Ascending aorta (tissue), 2 donors: Measurements from ENCODE around the gene LEF1. TPM values are rescaled to one million over a fixed set of nuclear protein-coding genes. Genes with fewer than 3 reads are reported as not detected.

ENCODE experiments used
- DNase-seq, 2 donors: peaks; one replicate each; pipeline ENCODE4 v3.0.0-alpha.2; 2019; ENCODE audit warnings: low spot score in 2 of 2
- H3K27ac ChIP-seq, 2 donors: fragments of 200-600 bp; sonication (generic); one replicate each; pipeline ENCODE4 v1.5.1; 2016 to 2017; ENCODE audit warnings: mild to moderate bottlenecking in 1 of 2
- H3K27me3 ChIP-seq: fragments of 200-600 bp; sonication (generic); one replicate; pipeline ENCODE4 v1.5.1; 2017
- H3K36me3 ChIP-seq, 2 donors: fragments of 200-600 bp; sonication (generic); one replicate each; pipeline ENCODE4 v1.5.1; 2016
- H3K4me1 ChIP-seq, 2 donors: fragments of 200-600 bp; sonication (generic); one replicate each; pipeline ENCODE4 v1.5.1; 2016 to 2017; ENCODE audit warnings: mild to moderate bottlenecking in 1 of 2
- H3K4me3 ChIP-seq, 2 donors: fragments of 200-600 bp; sonication (generic); one replicate each; pipeline ENCODE4 v1.5.1; 2016 to 2017; ENCODE audit warnings: mild to moderate bottlenecking in 1 of 2
- H3K9me3 ChIP-seq, 2 donors: fragments of 200-600 bp; sonication (generic); one replicate each; pipeline ENCODE4 v1.5.1; 2016
- intact Hi-C: fragments of 100-400 bp; cut with DNase I; formaldehyde crosslinking; loops from one replicate; pipeline ENCODE4 v1.15.1; 2023
- total RNA-seq: library from RNA; depleted of rRNA; stranded (reverse); fragments of >200 nt; gene quantifications from one replicate; pipeline ENCODE4 v1.1.0, GENCODE V29; 2016
- TF ChIP-seq, protein P1 (sequence below), 3 experiments: fragments of 200-600 bp in 2 of 3; fragments of 450-650 bp in 1 of 3; sonication (generic) in 2 of 3; IDR thresholded peaks; one replicate each; pipeline ENCODE4 v1.5.1; 2016 to 2019; ENCODE audit warnings: antibody characterized with exemption in 3 of 3, mild to moderate bottlenecking in 1 of 3, moderate library complexity in 1 of 3

LEF1 gene
- total RNA-seq = not detected

- no peak within 1 kb of the TSS for H3K27ac ChIP-seq
- H3K4me1 ChIP-seq = peaks cover 11 to 21% of the 10 kb centered on the region in 2 donors
- TF ChIP-seq, protein P1, sequence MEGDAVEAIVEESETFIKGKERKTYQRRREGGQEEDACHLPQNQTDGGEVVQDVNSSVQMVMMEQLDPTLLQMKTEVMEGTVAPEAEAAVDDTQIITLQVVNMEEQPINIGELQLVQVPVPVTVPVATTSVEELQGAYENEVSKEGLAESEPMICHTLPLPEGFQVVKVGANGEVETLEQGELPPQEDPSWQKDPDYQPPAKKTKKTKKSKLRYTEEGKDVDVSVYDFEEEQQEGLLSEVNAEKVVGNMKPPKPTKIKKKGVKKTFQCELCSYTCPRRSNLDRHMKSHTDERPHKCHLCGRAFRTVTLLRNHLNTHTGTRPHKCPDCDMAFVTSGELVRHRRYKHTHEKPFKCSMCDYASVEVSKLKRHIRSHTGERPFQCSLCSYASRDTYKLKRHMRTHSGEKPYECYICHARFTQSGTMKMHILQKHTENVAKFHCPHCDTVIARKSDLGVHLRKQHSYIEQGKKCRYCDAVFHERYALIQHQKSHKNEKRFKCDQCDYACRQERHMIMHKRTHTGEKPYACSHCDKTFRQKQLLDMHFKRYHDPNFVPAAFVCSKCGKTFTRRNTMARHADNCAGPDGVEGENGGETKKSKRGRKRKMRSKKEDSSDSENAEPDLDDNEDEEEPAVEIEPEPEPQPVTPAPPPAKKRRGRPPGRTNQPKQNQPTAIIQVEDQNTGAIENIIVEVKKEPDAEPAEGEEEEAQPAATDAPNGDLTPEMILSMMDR (IDR thresholded peaks at IDR 0.05) = no peak
- no peaks in the 10 kb centered on the region for H3K9me3 ChIP-seq
- peaks cover 19% of the 10 kb centered on the region for H3K27me3 ChIP-seq
- intact Hi-C loops = loop anchor here (10.0 kb wide), 1 partner anchor 486 kb away; the partner anchor contains the start of gene OSTC
- H3K4me3 ChIP-seq = peak within 1 kb of the TSS; percentile 66 to 78
- H3K36me3 ChIP-seq = no peaks in the 10 kb centered on the region
- no peak for DNase-seq
These were observed at the start of gene LEF1 for GRCh38 chr4:108168671-108169523. Gene LEF1 (minus strand): TSS chr4:108168932. CDS start chr4:108167767, 1,165 bp downstream.

DNA sequence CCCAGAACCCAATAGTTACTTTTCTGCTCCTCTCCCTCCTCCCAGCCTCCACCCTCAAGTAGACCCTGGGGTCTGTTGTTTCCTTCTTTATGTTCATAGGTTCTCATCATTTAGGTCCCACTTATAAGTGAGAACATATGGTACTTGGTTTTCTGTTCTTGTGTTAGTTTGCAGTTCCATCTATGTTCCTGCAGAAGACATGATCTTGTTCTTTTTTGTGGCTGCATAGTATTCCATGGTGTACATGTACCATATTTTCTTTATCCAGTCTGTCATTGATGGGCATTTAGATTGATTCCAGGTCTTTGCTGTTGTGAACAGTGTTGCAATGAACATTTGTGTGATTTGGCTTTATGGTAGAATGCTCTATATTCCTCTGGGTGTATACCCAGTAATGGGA, 47.8 kb upstream of the LEF1 start:
- Histone ChIP-seq H3K27ac (no peak overlapping the region), H3K9me3 (no peaks in the 10 kb centered on the region), H3K4me3 (no peak overlapping the region), H3K4me1 (no peaks in the 10 kb centered on the region), H3K36me3 (no peaks in the 10 kb centered on the region), H3K27me3 (no peaks in the 10 kb centered on the region)
- TF ChIP-seq, protein P1 (IDR thresholded peaks at IDR 0.05) = no peak
- intact Hi-C loops = no loop called here
- DNase-seq = no peak

GRCh38 chr4:108215055-108215454, 46.3 kb upstream of the LEF1 start:
- Histone ChIP-seq H3K4me1 (no peaks in the 10 kb centered on the region), H3K4me3 (no peak overlapping the region), H3K9me3 (no peaks in the 10 kb centered on the region), H3K27ac (no peak overlapping the region), H3K36me3 (no peaks in the 10 kb centered on the region), H3K27me3 (no peaks in the 10 kb centered on the region)
- TF ChIP-seq, protein P1 (IDR thresholded peaks at IDR 0.05) = no peak
- intact Hi-C loops = no loop called here
- DNase-seq = no peak

- no peaks in the 10 kb centered on the region for H3K27me3 ChIP-seq
- intact Hi-C loops = no loop called here
- no peaks in the 10 kb centered on the region for H3K9me3 ChIP-seq
- H3K27ac ChIP-seq = no peak overlapping the region
- TF ChIP-seq, protein P1 (IDR thresholded peaks at IDR 0.05) = no peak
- H3K36me3 ChIP-seq = no peaks in the 10 kb centered on the region
- H3K4me3 ChIP-seq = no peak overlapping the region
- no peaks in the 10 kb centered on the region for H3K4me1 ChIP-seq
- no peak for DNase-seq
These were observed 45.0 kb upstream of the LEF1 start for GRCh38 chr4:108213723-108214122.

- Histone ChIP-seq H3K9me3 (no peaks in the 10 kb centered on the region), H3K27me3 (no peaks in the 10 kb centered on the region), H3K27ac (no peak overlapping the region), H3K4me3 (no peak overlapping the region), H3K36me3 (no peaks in the 10 kb centered on the region), H3K4me1 (no peaks in the 10 kb centered on the region)
- intact Hi-C loops = no loop called here
- no peak for DNase-seq
- TF ChIP-seq, protein P1 (IDR thresholded peaks at IDR 0.05) = no peak
These were observed 44.6 kb upstream of the LEF1 start for GRCh38 chr4:108213308-108213707.
